ENCODE measurements around the gene JUP. TPM values are rescaled to one million over a fixed set of nuclear protein-coding genes. Genes with fewer than 3 reads are reported as not detected.

Gene JUP
- total RNA-seq, 2 experiments from 2014 or later: 40.5 to 62.0 TPM

GRCh38 chr17:41760878-41761277 lies 25.6 kb downstream of the JUP start:
- ChIA-PET POLR2A (no interaction called here), CTCF (ENCODE audit: unreplicated experiment) (interaction anchor here (0.6 kb wide), 1 partner anchor 30 kb away, joined by 3 read pairs; no protein-coding TSS in a partner anchor)
- Histone ChIP-seq H3K79me2 (ENCODE audit: insufficient read depth, low read depth, low read length) (no peaks in the 10 kb centered on the region), H3K9me3 (ENCODE audit: low read length) (no peaks in the 10 kb centered on the region), H2AFZ (ENCODE audit: low read length) (no peak overlapping the region), H3K9me2 (ENCODE audit: insufficient read depth, low read length) (no peaks in the 10 kb centered on the region), H3K4me1 (ENCODE audit: insufficient read depth, low read length, poor library complexity, severe bottlenecking) (no peaks in the 10 kb centered on the region), H3K27ac (ENCODE audit: low read depth, low read length, poor library complexity, severe bottlenecking) (no peak overlapping the region), H3K36me3 (ENCODE audit: insufficient read depth, low read length) (peaks cover 54% of the 10 kb centered on the region; the same call in 1 of the 2 replicates), H3K4me3 (ENCODE audit: low read depth, low read length, poor library complexity, severe bottlenecking) (no peak overlapping the region), H4K20me1 (ENCODE audit: insufficient read depth, low read length) (no peaks in the 10 kb centered on the region), H3K4me2 (ENCODE audit: low read length) (no peak overlapping the region)
- no TSS peak for BruUV-seq (replicated peaks)
- DNase-seq (ENCODE audit: low spot score): no peak
- TF ChIP-seq EZH2phosphoT487 (IDR thresholded peaks at IDR 0.05; ENCODE audit: borderline replicate concordance, low read depth, low read length) (no peak), CTCF (conservative IDR thresholded peaks at IDR 0.05; ENCODE audit: low read length) (no peak)
- intact Hi-C loops (cut with micrococcal nuclease; ENCODE audit: unreplicated experiment): no loop called here

DNA sequence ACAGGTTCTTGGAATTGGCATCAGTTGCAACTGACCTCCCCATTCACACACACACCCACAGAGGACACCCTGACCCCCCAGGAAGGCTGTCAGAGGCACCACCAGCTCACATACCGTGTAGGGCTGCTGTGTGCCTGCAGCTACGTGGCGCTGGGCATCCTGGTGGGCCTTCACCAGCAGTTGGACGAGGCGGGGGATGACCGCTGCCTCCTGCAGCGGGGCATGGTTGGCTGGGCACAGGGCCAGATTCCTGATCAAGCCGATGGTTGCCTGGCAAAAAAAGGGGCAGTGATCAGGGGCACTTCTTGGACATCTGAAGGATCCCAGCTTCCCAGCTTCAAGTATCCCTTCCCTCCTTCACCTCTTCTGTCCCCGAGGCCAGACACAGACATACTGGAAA lies 27.9 kb downstream of the JUP start:
- Histone ChIP-seq H2AFZ (ENCODE audit: low read length) (no peak overlapping the region), H3K27ac (ENCODE audit: low read depth, low read length, poor library complexity, severe bottlenecking) (no peak overlapping the region), H4K20me1 (ENCODE audit: insufficient read depth, low read length) (no peaks in the 10 kb centered on the region), H3K36me3 (ENCODE audit: insufficient read depth, low read length) (peaks cover 38% of the 10 kb centered on the region; the same call in 1 of the 2 replicates), H3K4me1 (ENCODE audit: insufficient read depth, low read length, poor library complexity, severe bottlenecking) (no peaks in the 10 kb centered on the region), H3K9me2 (ENCODE audit: insufficient read depth, low read length) (no peaks in the 10 kb centered on the region), H3K79me2 (ENCODE audit: insufficient read depth, low read depth, low read length) (no peaks in the 10 kb centered on the region), H3K4me2 (ENCODE audit: low read length) (no peak overlapping the region), H3K4me3 (ENCODE audit: low read depth, low read length, poor library complexity, severe bottlenecking) (no peak overlapping the region), H3K9me3 (ENCODE audit: low read length) (no peaks in the 10 kb centered on the region)
- TF ChIP-seq CTCF (conservative IDR thresholded peaks at IDR 0.05; ENCODE audit: low read length) (no peak), EZH2phosphoT487 (IDR thresholded peaks at IDR 0.05; ENCODE audit: borderline replicate concordance, low read depth, low read length) (no peak)
- ChIA-PET POLR2A (no interaction called here), CTCF (ENCODE audit: unreplicated experiment) (interaction anchor here (0.5 kb wide), 1 partner anchor 63 kb away, joined by 3 read pairs; no protein-coding TSS in a partner anchor)
- intact Hi-C loops (cut with micrococcal nuclease; ENCODE audit: unreplicated experiment): no loop called here
- no TSS peak for BruUV-seq (replicated peaks)
- DNase-seq (ENCODE audit: low spot score): no peak

DNA sequence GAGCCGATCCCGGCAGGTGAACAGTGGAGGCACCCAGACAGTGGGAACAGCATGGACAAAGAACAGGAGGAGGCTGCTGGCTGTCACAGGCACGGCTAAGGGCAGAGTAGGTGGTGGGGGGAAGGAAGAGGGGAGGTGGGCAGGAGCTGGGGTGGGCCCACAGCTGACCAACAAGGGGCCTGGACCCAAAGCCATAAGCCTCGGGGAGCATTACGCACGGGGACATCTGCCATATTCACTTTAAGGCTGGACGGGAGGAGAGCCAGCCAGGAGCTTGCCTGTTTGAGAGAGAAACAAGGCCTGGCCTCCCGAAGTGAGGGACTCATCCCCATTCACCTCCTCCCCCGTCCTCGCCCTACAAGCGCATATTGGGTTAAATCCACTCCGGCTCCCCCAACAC lies 32.4 kb downstream of the JUP start:
- BruUV-seq (replicated peaks): no TSS peak
- Histone ChIP-seq H3K79me2 (ENCODE audit: insufficient read depth, low read depth, low read length) (no peaks in the 10 kb centered on the region), H2AFZ (ENCODE audit: low read length) (no peak overlapping the region), H3K4me3 (ENCODE audit: low read depth, low read length, poor library complexity, severe bottlenecking) (no peak overlapping the region), H3K4me2 (ENCODE audit: low read length) (no peak overlapping the region), H3K27ac (ENCODE audit: low read depth, low read length, poor library complexity, severe bottlenecking) (no peak overlapping the region), H3K9me3 (ENCODE audit: low read length) (no peaks in the 10 kb centered on the region), H4K20me1 (ENCODE audit: insufficient read depth, low read length) (no peaks in the 10 kb centered on the region), H3K4me1 (ENCODE audit: insufficient read depth, low read length, poor library complexity, severe bottlenecking) (no peaks in the 10 kb centered on the region), H3K9me2 (ENCODE audit: insufficient read depth, low read length) (no peaks in the 10 kb centered on the region), H3K36me3 (ENCODE audit: insufficient read depth, low read length) (peaks cover 15% of the 10 kb centered on the region; the same call in 1 of the 2 replicates)
- ChIA-PET POLR2A (no interaction called here), CTCF (ENCODE audit: unreplicated experiment) (no interaction called here)
- DNase-seq (ENCODE audit: low spot score): no peak
- intact Hi-C loops (cut with micrococcal nuclease; ENCODE audit: unreplicated experiment): no loop called here
- TF ChIP-seq EZH2phosphoT487 (IDR thresholded peaks at IDR 0.05; ENCODE audit: borderline replicate concordance, low read depth, low read length) (no peak), CTCF (conservative IDR thresholded peaks at IDR 0.05; ENCODE audit: low read length) (no peak)

All from OCI-LY7 (cell line).